NB4 (cell line): ENCODE results near the gene HIGD1A.

Experiments
- DNase-seq: peaks from one replicate; pipeline ENCODE4 v3.0.0; 2010; ENCODE audit warnings: low read depth
- H3K4me3 ChIP-seq: one replicate; pipeline ENCODE4 v1.5.1; 2011; ENCODE audit warnings: mild to moderate bottlenecking, low read depth, low read length, moderate library complexity
- CTCF ChIP-seq: IDR thresholded peaks from one replicate; pipeline ENCODE4 v1.5.1; 2012; ENCODE audit warnings: low read depth, low read length
- MAX ChIP-seq: IDR thresholded peaks from 2 replicates; pipeline ENCODE4 v1.6.1; 2011; ENCODE audit warnings: low read depth, low read length
- MYC ChIP-seq: IDR thresholded peaks from 2 replicates; pipeline ENCODE4 v1.6.1; 2011; ENCODE audit warnings: low read depth, low read length
- POLR2A ChIP-seq: IDR thresholded peaks from 2 replicates; pipeline ENCODE4 v1.6.1; 2011; ENCODE audit warnings: mild to moderate bottlenecking; ENCODE audit not compliant: insufficient read length; ENCODE audit errors: extremely low read depth

HIGD1A gene

GRCh38 chr3:42780892-42781700 is 23.2 kb downstream of the HIGD1A start:
- TF ChIP-seq POLR2A: no peak
- peak; percentile 81 for TF ChIP-seq MAX
- TF ChIP-seq CTCF: peak; percentile 60
- peak; percentile 75 for DNase-seq
- H3K4me3 ChIP-seq: no peak overlapping the region

- TF ChIP-seq CTCF: no peak
- TF ChIP-seq MYC: no peak
- no peak for TF ChIP-seq MAX
- TF ChIP-seq POLR2A: no peak
- H3K4me3 ChIP-seq: no peak overlapping the region
- DNase-seq: no peak
Observed at GRCh38 chr3:42780398-42780797, 23.9 kb downstream of the HIGD1A start.

GRCh38 chr3:42778644-42779043 is 25.6 kb downstream of the HIGD1A start:
- DNase-seq: no peak
- H3K4me3 ChIP-seq: no peak overlapping the region
- TF ChIP-seq MAX (no peak), CTCF (no peak), MYC (no peak), POLR2A (no peak)

- TF ChIP-seq MAX (no peak), MYC (no peak)
- no peak for DNase-seq
- peak overlapping the region; percentile 61 for H3K4me3 ChIP-seq
Observed at GRCh38 chr3:42773409-42773751, 30.9 kb downstream of the HIGD1A start.

GRCh38 chr3:42772670-42773408 is 31.5 kb downstream of the HIGD1A start, which contains the start of gene CCDC13:
TSS of gene CCDC13 (minus strand) at chr3:42773253. CDS start at chr3:42758345, 14,908 bp downstream.
- H3K4me3 ChIP-seq: peak within 1 kb of the TSS; percentile 61
- TF ChIP-seq MAX: peak; percentile 72
- TF ChIP-seq POLR2A: peak; percentile 41
- TF ChIP-seq CTCF: no peak
- TF ChIP-seq MYC: no peak

GRCh38 chr3:42771271-42771670 is 33.0 kb downstream of the HIGD1A start:
- TF ChIP-seq MAX (no peak), POLR2A (no peak), CTCF (no peak), MYC (no peak)
- DNase-seq: no peak
- H3K4me3 ChIP-seq: no peak overlapping the region

More at GRCh38 chr3:42772670-42773408, 31.5 kb downstream of the HIGD1A start, which contains the start of gene CCDC13:
- DNase-seq: peak; percentile 97
